Amniotic epithelial cell (primary cell): ENCODE measurements around the gene LY6G6D.
"Not testable (repeated sequence)": the region's sequence is repeated elsewhere in the genome, so short reads cannot be mapped to it uniquely, and the experiment has no call there.

Experiments used
- DNase-seq: peaks from one replicate; pipeline ENCODE4 v3.0.0-alpha.2; 2010; ENCODE audit warnings: low read depth

The LY6G6D gene

GRCh38 chr6:31692353-31692752 lies 22.8 kb upstream of the LY6G6D start:
- no peak for DNase-seq

GRCh38 chr6:31692886-31693285 lies 22.3 kb upstream of the LY6G6D start:
- no peak for DNase-seq

- no peak for DNase-seq
Measured at GRCh38 chr6:31693535-31693934, 21.6 kb upstream of the LY6G6D start.

DNA sequence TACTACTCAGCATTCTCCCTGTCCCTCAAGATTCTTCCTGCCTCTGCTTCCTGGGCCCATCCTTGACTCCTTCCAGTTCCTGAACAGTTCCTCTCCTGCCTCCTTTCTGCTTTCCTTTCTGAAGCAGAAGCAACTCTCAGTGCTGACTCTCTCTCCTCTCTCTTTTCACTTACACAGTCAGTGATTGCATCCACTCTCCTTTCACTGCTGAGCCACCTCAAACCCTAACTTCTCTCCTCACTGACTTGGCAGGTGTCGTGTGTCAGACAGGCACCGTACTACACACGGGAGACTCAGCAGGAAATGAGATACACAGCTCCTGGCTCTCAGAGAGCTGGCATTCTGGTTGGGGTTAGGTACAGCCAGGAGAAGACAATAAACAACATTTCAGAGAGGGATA lies 17.6 kb upstream of the LY6G6D start:
- no peak for DNase-seq

GRCh38 chr6:31700740-31701401 lies 14.3 kb upstream of the LY6G6D start:
- DNase-seq = no peak

DNA sequence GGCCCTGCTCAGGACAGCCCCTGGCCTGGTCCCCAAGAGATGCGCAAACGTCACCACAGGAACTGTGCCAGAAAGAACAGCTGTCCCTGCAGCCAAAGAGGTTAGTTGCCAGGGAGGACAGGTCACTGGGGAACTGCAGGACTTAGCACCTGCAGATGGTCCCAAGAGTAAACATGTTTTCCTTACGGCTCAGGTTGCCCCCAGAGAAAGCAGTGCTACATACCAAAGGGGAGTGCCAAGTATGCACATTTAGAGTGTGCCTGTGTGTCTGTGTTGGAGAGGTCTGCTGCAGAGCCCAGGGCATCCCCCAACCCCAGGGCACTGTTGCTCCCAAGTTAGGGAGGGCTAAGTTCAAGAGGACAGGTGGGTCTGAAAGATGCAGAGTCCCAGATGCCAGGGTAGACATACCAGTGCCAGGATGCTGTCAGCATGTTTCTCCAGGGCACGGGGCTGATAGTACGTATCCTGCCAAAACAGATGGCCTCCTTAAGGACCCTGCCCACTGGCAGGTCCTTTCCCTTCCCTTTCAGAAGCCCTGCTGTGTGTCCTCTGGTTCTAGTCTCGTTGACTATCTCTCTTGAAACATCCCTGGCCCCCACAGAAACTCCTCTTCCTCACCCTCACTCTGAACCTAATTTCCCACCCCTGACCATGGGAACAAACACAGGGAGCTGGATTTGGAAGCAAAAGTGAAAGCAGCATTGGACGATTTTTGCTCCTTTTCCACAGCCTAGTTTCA lies 13.3 kb upstream of the LY6G6D start:
- no peak for DNase-seq

- no peak for DNase-seq
Measured at GRCh38 chr6:31702405-31702818, 12.7 kb upstream of the LY6G6D start.

DNA sequence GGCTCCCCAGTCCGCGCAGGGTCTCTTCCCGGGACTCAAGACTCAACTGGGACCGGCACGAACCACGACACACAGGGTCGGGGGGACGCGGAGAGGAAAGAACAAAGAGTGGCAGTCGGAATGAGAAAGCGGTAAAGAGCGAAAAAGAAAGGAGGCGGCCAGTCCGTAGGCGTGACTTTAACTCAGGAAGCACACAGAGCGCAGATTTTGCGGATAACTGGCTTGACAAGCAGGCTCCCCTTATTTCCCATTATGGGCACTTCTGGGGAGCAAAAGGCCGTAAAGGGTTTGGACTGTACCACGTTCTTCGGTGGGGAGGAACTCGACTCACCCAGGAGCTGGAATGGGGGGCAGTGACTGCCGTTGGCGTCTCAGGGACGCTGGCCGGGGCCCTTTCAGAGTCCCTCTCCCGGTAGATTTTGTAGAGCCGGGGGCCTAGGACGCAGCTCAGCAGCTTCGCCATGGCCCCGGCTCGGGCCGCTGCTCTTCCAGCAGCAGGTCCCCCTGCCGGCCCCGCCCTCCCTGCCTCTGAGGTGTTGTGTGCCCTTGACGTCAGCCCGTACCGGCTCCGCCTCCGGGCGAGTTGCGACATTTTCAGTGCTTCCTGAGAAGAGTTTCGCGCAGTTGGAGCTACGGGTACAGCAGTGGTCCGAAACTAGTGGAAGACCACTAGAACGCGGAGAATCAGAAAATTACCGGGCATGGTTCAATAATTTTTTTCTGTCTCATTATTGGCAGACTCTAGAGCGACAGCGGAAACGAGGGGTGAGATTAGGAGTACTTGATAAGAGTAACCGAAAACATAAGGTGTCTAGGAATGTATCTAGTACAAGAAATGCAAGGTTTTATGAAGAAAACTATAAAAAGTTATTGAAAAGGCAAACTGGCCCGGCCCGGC lies 12.1 kb upstream of the LY6G6D start, which contains the start of gene ABHD16A:
TSS of gene ABHD16A (minus strand) at position 506 of the 898 bp plus-strand sequence. CDS start at position 463, 43 bp downstream.
- peak; percentile 98 for DNase-seq

GRCh38 chr6:31705931-31706330 lies 9.2 kb upstream of the LY6G6D start:
- DNase-seq = no peak

DNA sequence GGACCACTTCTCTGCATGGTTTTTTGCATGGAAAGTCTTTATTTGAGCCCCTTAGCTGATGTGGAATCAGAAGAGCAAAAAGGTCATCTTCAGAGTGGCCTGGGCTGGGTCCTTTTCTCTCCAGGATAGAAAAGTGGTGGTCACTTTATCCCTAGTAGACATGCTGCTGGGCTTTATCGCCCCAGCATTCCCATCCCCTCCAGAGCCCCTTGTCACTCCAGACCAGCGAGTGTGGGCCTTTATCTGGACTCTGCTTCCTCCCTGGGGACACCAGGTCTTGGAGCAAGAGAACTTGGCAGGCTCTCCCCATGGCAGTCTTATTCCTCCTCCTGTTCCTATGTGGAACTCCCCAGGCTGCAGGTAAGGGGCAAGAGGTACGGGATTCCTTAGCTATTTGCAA lies 8.5 kb upstream of the LY6G6D start, which contains the start of gene LY6G6F:
TSS of gene LY6G6F (plus strand) at position 268 of the 400 bp plus-strand sequence. CDS start at position 309, 41 bp downstream.
- no peak for DNase-seq

DNA sequence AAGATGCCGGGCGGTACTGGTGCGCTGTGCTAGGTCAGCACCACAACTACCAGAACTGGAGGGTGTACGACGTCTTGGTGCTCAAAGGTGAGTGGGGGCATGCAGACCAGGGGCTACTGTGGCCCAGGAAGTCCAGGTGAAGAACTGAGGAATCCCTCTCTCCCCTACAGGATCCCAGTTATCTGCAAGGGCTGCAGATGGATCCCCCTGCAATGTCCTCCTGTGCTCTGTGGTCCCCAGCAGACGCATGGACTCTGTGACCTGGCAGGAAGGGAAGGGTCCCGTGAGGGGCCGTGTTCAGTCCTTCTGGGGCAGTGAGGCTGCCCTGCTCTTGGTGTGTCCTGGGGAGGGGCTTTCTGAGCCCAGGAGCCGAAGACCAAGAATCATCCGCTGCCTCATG lies 7.4 kb upstream of the LY6G6D start:
- no peak for DNase-seq

DNA sequence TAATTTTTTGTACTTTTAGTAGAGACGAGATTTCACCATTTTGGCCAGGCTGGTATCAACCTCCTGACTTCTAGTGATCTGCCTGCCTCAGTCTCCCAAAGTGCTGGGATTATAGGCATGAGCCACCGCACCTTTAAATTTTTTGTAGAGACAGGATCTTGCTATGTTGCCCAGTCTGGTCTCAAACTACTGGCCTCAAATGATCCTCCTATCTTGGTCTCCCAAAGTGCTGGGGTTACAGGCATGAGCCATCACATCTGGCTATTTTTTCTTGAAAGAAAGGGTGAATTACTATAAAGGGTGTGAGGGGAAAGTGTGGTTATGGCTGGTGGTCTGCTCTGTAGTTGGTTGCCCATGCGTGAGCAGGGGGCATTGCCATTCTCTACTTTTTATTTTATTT lies 6.9 kb upstream of the LY6G6D start:
- no peak for DNase-seq

- DNase-seq = not testable (repeated sequence)
Measured at GRCh38 chr6:31709157-31709556, 6.0 kb upstream of the LY6G6D start.

DNA sequence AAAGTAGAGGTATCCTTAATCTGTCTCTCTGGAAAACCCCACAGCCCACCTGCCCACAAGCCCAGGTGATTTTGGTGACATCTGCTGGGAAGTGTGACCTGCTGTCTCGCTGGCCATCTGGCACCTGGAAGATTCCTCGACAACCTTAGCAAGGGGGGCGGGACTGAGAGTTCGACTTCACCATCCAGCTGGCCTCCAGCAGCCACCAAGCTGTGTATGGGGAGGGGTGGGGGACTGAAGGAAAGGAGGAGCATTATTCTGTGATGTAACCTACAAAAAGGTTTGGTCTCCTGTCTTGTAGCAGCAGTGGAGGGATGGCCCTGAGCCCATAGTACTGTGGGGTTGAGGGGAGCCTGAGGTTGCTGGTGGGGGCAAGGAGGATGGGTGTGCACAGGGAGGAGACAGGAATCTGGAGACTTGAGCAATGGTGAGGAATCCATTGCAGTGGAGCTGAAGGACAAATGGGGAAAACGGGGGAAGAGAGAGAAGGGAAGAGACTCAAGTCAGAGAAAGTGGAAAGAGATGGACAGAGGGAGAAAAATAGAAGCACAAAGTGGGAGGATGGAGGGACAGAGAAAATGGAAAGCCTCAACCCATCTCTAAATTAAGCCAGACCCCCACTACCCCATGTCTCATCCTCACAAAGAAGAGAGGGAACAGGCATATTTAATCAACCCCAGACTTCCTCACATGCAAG lies 4.5 kb upstream of the LY6G6D start:
- no peak for DNase-seq

DNA sequence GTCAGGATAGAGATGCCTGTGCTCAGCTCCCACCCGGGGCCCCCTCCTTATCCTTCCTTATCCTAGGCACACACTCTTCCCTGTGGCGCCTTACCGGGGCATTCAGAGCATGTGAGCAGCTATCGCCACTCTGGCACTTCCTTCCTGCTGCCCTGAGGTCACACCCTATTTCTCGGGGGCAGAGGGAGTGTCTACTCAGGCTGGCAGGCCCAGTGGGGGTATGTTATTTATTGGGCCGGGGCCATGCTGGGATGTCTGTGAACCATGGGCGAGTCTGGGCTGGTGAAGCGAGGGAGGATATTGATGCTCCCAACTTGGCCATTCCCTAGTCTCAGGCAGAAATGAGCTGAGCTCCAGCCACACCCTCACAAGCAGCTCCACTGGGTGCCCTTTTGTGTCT lies 3.9 kb upstream of the LY6G6D start:
- DNase-seq = no peak

GRCh38 chr6:31712296-31712695 lies 2.9 kb upstream of the LY6G6D start:
- DNase-seq = no peak

DNA sequence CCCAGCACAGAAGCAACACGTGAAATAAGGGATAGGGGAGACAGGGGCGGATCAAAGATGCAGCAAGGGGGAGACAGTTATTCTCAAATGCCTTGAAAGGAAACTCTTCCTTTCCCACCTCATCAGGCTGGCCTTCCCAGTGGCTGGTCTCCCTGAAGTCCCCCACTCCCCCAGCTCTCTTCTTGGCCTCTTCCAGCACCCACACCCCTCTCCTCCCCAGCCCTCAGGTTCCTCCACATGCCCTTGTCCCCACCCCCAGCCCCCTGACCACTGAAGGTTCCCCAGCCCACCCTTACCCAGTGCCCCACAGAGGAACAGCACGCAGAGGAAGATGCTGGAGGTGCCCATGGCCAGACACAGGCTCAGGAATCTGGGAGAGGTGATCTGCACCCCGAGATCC lies 1.7 kb upstream of the LY6G6D start:
- DNase-seq = no peak

DNA sequence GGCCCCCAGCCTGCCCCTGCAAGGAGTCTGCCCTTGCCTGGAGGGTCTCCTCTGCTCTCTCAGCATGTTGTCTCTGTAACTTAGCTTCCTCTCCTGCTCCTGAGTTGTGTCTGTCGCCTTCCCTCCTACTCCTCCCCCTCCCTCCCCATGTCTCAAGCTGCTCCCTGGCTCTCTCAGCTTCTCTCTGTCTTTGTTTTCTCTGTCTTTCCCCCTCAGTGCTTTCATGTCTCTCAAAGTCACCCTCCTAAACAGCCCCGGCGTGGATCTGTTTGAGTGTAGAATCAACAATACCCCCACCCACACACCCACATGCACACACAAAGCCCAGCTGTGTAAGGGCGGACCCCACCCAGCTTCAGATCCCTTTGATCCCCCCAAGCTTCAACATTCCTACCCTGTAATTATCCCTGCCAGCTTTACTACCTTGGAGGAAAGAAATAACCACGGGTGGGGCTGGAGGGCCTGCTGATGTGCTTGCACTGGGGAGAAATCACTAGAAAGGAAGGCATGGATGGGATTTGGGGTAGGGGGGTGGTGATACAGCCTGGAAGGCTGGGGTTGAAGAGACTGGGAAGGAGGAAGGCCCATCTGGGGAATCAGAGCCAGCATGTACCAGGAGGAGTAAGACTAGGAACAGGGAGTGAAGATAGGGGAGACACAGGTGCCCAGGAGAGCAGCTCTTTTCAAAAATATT lies 1.0 kb upstream of the LY6G6D start:
- DNase-seq = no peak

- no peak for DNase-seq
Measured at GRCh38 chr6:31717499-31718222, 2.5 kb downstream of the LY6G6D start.

- DNase-seq = no peak
Measured at GRCh38 chr6:31718265-31718664, 3.1 kb downstream of the LY6G6D start.

DNA sequence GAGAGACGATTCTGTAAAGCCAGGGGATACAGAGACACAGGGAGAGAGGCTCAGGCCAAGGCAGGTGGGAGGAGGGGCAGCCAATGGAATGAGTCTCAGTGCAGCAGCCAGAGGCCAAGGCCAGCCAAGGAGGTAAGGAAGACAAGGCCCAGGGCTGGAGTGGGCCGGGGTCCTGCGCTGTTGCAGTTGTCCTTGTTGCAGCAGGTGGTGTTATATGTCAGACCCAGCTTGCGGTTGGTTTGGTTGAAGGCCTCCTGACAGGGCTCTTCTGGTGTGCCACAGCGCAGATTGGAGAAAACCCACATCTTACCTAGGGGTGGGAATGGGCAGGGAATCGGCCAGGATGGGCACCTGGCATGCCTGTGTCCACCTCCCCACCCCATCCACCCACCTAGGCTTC lies 3.9 kb downstream of the LY6G6D start:
- no peak for DNase-seq
